Breast epithelium (tissue), 4 donors: ENCODE measurements around the gene GDF10. TPM values are rescaled to one million over a fixed set of nuclear protein-coding genes. Genes with fewer than 3 reads are reported as not detected.

Experiments used
- DNase-seq, 2 donors: peaks; one replicate each; pipeline ENCODE4 v3.0.0-alpha.2; 2019; ENCODE audit warnings: low spot score in 2 of 2
- H3K27ac ChIP-seq, 2 donors: fragments of 200-600 bp; sonication (generic) in 1 of 2; one replicate each; pipeline ENCODE4 v1.5.1; 2016 to 2019; ENCODE audit warnings: mild to moderate bottlenecking in 1 of 2
- H3K27me3 ChIP-seq, 2 donors: fragments of 200-600 bp; sonication (generic) in 1 of 2; one replicate each; pipeline versions ENCODE4 v1.5.1 to v1.6.0; 2017 to 2019; ENCODE audit warnings: control low read depth in 1 of 2, mild to moderate bottlenecking in 1 of 2
- H3K36me3 ChIP-seq: fragments of 200-600 bp; one replicate; pipeline ENCODE4 v1.5.1; 2019
- H3K4me1 ChIP-seq, 2 donors: fragments of 200-600 bp; sonication (generic); one replicate each; pipeline ENCODE4 v1.5.1; 2016 to 2019; ENCODE audit warnings: control low read depth in 1 of 2
- H3K4me3 ChIP-seq, 3 donors: fragments of 200-600 bp; sonication (generic); 1 replicate in 2 of 3; 2 replicates in 1 of 3; pipeline ENCODE4 v1.5.1; 2016 to 2019; ENCODE audit warnings: mild to moderate bottlenecking in 3 of 3, moderate library complexity in 2 of 3
- H3K9me3 ChIP-seq, 2 donors: fragments of 200-600 bp; sonication (generic) in 1 of 2; one replicate each; pipeline ENCODE4 v1.5.1; 2016 to 2019; ENCODE audit warnings: control low read depth in 1 of 2
- POLR2A ChIP-seq: fragments of 450-650 bp; IDR thresholded peaks from one replicate; pipeline ENCODE4 v1.6.1; 2016; ENCODE audit warnings: antibody characterized with exemption, mild to moderate bottlenecking, moderate library complexity
- POLR2AphosphoS5 ChIP-seq, 3 donors: sonication (generic); formaldehyde crosslinking; IDR thresholded peaks; one replicate each; pipeline ENCODE4 v1.6.1; 2017; ENCODE audit warnings: antibody characterized with exemption in 3 of 3
- intact Hi-C: fragments of 100-400 bp; cut with DNase I; formaldehyde crosslinking; loops from one replicate; pipeline ENCODE4 v1.15.1; 2023; ENCODE audit warnings: low total_unique reads
- total RNA-seq, 3 donors: library from RNA; depleted of rRNA; stranded (reverse); fragments of >200 nt; gene quantifications; one replicate each; pipeline ENCODE4 v1.1.0, GENCODE V29; 2016
- TF ChIP-seq, protein P1 (sequence below), 3 donors: fragments of 450-650 bp; IDR thresholded peaks; one replicate each; pipeline ENCODE4 v1.5.1; 2016 to 2017; ENCODE audit warnings: antibody characterized with exemption in 3 of 3, mild to moderate bottlenecking in 3 of 3, moderate library complexity in 3 of 3

GDF10 gene
- total RNA-seq, 3 donors from 2014 or later: 2.0 to 12.3 (median 2.0) TPM

DNA sequence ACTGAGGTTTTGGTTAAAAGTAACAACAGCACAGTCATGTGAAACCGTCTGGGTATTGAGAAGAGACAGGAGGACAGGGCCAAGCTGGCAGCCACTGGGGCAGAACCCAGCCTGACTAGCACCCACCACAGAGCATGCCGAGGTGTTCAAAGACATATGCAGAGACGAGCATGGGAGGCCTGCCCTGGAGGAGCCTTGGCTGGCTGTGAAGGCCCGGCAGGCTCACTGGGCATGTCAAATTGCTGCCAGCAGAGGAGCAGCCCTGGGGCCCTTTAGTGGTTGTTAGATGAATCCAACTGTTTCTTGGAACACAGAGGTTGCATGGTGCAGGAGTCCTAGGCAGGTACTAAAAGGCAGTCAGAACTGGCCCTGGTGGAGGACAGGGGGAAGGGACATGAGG is 17.3 kb downstream of the GDF10 start:
- TF ChIP-seq POLR2A (no peak), POLR2AphosphoS5 (IDR thresholded peaks at IDR 0.05) (no peak)
- TF ChIP-seq, protein P1, sequence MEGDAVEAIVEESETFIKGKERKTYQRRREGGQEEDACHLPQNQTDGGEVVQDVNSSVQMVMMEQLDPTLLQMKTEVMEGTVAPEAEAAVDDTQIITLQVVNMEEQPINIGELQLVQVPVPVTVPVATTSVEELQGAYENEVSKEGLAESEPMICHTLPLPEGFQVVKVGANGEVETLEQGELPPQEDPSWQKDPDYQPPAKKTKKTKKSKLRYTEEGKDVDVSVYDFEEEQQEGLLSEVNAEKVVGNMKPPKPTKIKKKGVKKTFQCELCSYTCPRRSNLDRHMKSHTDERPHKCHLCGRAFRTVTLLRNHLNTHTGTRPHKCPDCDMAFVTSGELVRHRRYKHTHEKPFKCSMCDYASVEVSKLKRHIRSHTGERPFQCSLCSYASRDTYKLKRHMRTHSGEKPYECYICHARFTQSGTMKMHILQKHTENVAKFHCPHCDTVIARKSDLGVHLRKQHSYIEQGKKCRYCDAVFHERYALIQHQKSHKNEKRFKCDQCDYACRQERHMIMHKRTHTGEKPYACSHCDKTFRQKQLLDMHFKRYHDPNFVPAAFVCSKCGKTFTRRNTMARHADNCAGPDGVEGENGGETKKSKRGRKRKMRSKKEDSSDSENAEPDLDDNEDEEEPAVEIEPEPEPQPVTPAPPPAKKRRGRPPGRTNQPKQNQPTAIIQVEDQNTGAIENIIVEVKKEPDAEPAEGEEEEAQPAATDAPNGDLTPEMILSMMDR (IDR thresholded peaks at IDR 0.05): no peak
- Histone ChIP-seq H3K27ac (no peak overlapping the region), H3K27me3 (no peaks in the 10 kb centered on the region), H3K4me3 (no peak overlapping the region), H3K4me1 (no peaks in the 10 kb centered on the region), H3K36me3 (no peaks in the 10 kb centered on the region), H3K9me3 (no peaks in the 10 kb centered on the region)
- intact Hi-C loops: no loop called here
- no peak for DNase-seq

DNA sequence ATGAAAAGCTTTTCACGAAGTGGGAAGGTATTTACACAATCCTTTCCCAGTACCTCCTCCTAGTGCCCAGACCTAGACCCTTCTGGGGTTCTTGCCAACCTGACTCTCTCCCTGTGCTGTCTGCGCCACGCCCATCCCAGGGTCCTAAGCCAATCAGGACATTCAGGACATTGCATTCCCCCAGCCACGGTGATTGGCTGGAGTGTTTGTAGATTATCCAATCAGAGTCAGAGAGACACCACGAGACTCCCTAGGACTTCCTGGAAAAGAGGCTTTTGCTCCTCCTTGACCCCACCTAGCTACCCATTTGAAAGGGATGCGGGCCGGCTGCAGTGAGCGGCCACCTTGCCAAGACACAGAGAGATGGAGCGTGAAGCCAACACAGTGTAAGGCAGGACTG is 18.7 kb downstream of the GDF10 start:
- H3K4me1 ChIP-seq: no peaks in the 10 kb centered on the region
- no peak overlapping the region for H3K27ac ChIP-seq
- H3K4me3 ChIP-seq: no peak overlapping the region
- DNase-seq: no peak
- TF ChIP-seq POLR2AphosphoS5 (IDR thresholded peaks at IDR 0.05) (no peak), POLR2A (no peak)
- TF ChIP-seq, protein P1 (IDR thresholded peaks at IDR 0.05): no peak
- intact Hi-C loops: no loop called here
- no peaks in the 10 kb centered on the region for H3K27me3 ChIP-seq
- no peaks in the 10 kb centered on the region for H3K9me3 ChIP-seq
- no peaks in the 10 kb centered on the region for H3K36me3 ChIP-seq

DNA sequence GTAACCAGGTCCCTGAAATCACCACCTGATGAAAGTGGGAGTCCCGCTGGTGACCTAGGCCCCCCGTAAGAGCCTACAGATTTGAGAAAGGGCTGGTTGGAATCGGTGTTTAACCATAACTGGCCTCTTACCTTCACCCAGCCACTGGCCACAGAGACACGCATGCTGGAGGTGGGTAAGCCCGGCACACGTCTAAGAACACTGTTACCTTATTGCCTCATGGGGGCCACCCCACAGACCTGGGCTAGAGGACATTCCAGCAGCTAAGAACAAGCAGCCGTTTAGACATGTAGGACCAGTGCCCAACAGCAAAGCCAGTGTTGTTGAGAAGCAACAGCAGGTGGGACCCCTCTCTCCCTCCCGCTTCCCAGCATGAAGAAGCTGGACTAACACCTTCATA is 19.8 kb downstream of the GDF10 start:
- intact Hi-C loops: no loop called here

DNA sequence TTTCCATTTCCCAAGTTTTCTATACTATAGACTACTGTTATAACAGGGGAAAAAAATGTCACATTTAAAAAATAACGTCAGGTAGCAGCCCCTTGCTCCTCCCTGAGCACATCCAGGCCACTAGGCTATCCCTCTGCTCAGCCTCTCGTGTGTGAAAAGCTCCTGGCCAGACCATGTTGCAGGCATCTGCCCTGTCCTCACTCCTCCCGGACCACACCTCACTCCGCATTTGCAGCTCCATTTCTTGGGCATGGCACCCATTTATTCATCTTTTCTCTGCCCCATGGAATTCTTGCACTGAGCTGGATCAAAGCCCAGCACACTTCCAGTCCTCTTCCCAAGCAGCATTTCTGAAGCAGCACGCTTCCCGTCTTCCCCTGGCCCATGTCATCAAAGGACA is 20.8 kb downstream of the GDF10 start:
- intact Hi-C loops: no loop called here
- DNase-seq: no peak
- Histone ChIP-seq H3K36me3 (no peaks in the 10 kb centered on the region), H3K9me3 (no peaks in the 10 kb centered on the region), H3K4me3 (no peak overlapping the region), H3K4me1 (no peaks in the 10 kb centered on the region), H3K27ac (no peak overlapping the region), H3K27me3 (no peaks in the 10 kb centered on the region)
- TF ChIP-seq POLR2A (no peak), POLR2AphosphoS5 (IDR thresholded peaks at IDR 0.05) (no peak)
- TF ChIP-seq, protein P1 (IDR thresholded peaks at IDR 0.05): no peak

More for the DNA sequence above, 19.8 kb downstream of the GDF10 start:
- no peak for DNase-seq
- no peak for TF ChIP-seq POLR2AphosphoS5 (IDR thresholded peaks at IDR 0.05)
- TF ChIP-seq POLR2A: no peak
- TF ChIP-seq, protein P1 (IDR thresholded peaks at IDR 0.05): no peak
- Histone ChIP-seq H3K4me3 (no peak overlapping the region), H3K4me1 (no peaks in the 10 kb centered on the region), H3K9me3 (no peaks in the 10 kb centered on the region), H3K27me3 (no peaks in the 10 kb centered on the region), H3K27ac (no peak overlapping the region), H3K36me3 (no peaks in the 10 kb centered on the region)

DNA sequence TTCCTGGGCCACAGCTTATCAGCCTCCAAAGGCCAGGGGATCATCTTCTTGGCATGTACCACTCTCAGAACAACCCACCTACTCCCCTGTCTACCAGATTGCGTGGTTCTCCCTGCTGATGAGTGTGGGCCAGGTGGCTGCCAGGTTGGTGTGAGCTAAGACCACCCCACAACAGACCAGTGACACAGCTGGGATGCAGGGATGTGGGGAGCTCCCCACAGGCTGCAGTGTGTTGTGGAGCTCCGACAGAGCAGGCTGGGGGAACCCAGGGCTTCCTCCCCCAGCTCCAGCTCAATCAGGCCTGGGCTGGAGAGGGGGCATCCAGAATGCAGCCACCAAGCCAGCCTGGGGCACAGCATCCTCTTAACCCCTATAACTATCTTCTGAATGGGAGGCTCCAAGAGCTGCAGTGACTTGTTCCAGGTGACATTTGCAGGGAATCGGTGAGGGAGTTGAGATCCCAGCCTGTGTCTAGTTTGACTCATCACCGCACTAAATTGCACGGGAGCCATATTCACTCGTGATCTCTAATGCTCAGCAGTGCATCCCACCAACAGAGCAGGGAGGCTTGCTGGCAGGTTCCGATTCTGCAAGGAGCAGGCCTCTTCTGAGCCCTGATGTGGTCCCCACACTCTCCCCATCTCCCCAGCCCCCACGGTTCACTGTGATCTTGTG is 21.7 kb downstream of the GDF10 start:
- Histone ChIP-seq H3K36me3 (no peaks in the 10 kb centered on the region), H3K27me3 (no peaks in the 10 kb centered on the region), H3K9me3 (no peaks in the 10 kb centered on the region), H3K4me3 (no peak overlapping the region), H3K4me1 (no peaks in the 10 kb centered on the region), H3K27ac (no peak overlapping the region)
- no peak for DNase-seq
- intact Hi-C loops: no loop called here
- TF ChIP-seq POLR2A (no peak), POLR2AphosphoS5 (IDR thresholded peaks at IDR 0.05) (no peak)
- TF ChIP-seq, protein P1 (IDR thresholded peaks at IDR 0.05): no peak
